Mesendoderm (in vitro differentiated cells): ENCODE data around the gene NPAS3.

Source experiments
- DNase-seq: peaks from one replicate; pipeline ENCODE4 v3.0.0; 2013
- H2AK5ac ChIP-seq: 2 replicates; pipeline ENCODE4 v1.6.1; 2013; ENCODE audit warnings: low read length, inconsistent platforms
- H2BK120ac ChIP-seq: 2 replicates; pipeline ENCODE4 v1.6.1; 2013; ENCODE audit warnings: low read depth, mild to moderate bottlenecking, low read length, moderate library complexity, mixed read lengths
- H2BK15ac ChIP-seq: replicated peaks from 2 replicates; pipeline ENCODE4 v1.6.1; 2013; ENCODE audit warnings: low read depth, mild to moderate bottlenecking, moderate library complexity
- H2BK5ac ChIP-seq: 2 replicates; pipeline ENCODE4 v1.6.1; 2013; ENCODE audit warnings: low read length, inconsistent platforms
- H3K18ac ChIP-seq: 2 replicates; pipeline ENCODE4 v1.6.1; 2013; ENCODE audit warnings: mild to moderate bottlenecking, low read length, mixed read lengths
- H3K23ac ChIP-seq: one replicate; pipeline ENCODE4 v1.6.1; 2013; ENCODE audit warnings: low read length
- H3K27ac ChIP-seq: 2 replicates; pipeline ENCODE4 v1.5.1; 2013; ENCODE audit warnings: low read depth, mild to moderate bottlenecking, inconsistent platforms, low read length, moderate library complexity
- H3K27me3 ChIP-seq: 2 replicates; pipeline ENCODE4 v1.6.1; 2013; ENCODE audit warnings: low read length, control low read depth, mild to moderate bottlenecking, inconsistent platforms; ENCODE audit not compliant: insufficient read depth, poor library complexity
- H3K36me3 ChIP-seq: 2 replicates; pipeline ENCODE4 v1.6.1; 2013; ENCODE audit warnings: low read length, inconsistent platforms; ENCODE audit not compliant: control insufficient read depth, insufficient read depth
- H3K4ac ChIP-seq: one replicate; pipeline ENCODE4 v1.6.1; 2013; ENCODE audit warnings: low read depth, mild to moderate bottlenecking, low read length, moderate library complexity
- H3K4me1 ChIP-seq: 2 replicates; pipeline ENCODE4 v1.6.1; 2013; ENCODE audit warnings: low read depth, low read length, inconsistent platforms; ENCODE audit not compliant: control insufficient read depth
- H3K4me2 ChIP-seq: 2 replicates; pipeline ENCODE4 v1.6.1; 2013; ENCODE audit warnings: low read length
- H3K4me3 ChIP-seq: 2 replicates; pipeline ENCODE4 v1.5.1; 2013; ENCODE audit warnings: mild to moderate bottlenecking, low read length
- H3K56ac ChIP-seq: one replicate; pipeline ENCODE4 v1.6.1; 2013; ENCODE audit warnings: low read length
- H3K79me1 ChIP-seq: 2 replicates; pipeline ENCODE4 v1.6.1; 2013; ENCODE audit warnings: low read length, inconsistent platforms
- H3K79me2 ChIP-seq: 2 replicates; pipeline ENCODE4 v1.6.1; 2013; ENCODE audit warnings: mild to moderate bottlenecking, low read length; ENCODE audit not compliant: control insufficient read depth, insufficient read depth
- H3K9ac ChIP-seq: 2 replicates; pipeline ENCODE4 v1.6.1; 2013; ENCODE audit warnings: low read length, inconsistent platforms
- H4K5ac ChIP-seq: one replicate; pipeline ENCODE4 v1.6.1; 2013; ENCODE audit warnings: low read length
- H4K8ac ChIP-seq: one replicate; pipeline ENCODE4 v1.6.1; 2013; ENCODE audit warnings: low read depth, mild to moderate bottlenecking, control low read depth, low read length, moderate library complexity
- WGBS: extraction: QIAGEN DNeasy Blood & Tissue Kit; methylation state at CpG from one replicate; pipeline ENCODE4 v1.1.7; 2013; ENCODE audit warnings: low lambda C conversion rate, missing lambda C conversion rate; ENCODE audit not compliant: insufficient coverage; ENCODE audit errors: extremely low coverage; 5-methylcytosine and 5-hydroxymethylcytosine counted together

Gene NPAS3

GRCh38 chr14:33165144-33165925 lies 226.7 kb downstream of the NPAS3 start:
- H3K18ac ChIP-seq, result peak overlapping the region; percentile 19
- peaks cover 7% of the 10 kb centered on the region for H3K4me1 ChIP-seq
- H3K23ac ChIP-seq, result no peak overlapping the region
- no peak overlapping the region for H2AK5ac ChIP-seq
- H2BK120ac ChIP-seq, result no peak overlapping the region
- no peak overlapping the region for H4K8ac ChIP-seq
- no peak overlapping the region for H3K4me3 ChIP-seq
- H2BK15ac ChIP-seq, result no peak overlapping the region
- no peak overlapping the region for H3K27ac ChIP-seq
- peak; percentile 68 for DNase-seq
- no peaks in the 10 kb centered on the region for H3K79me2 ChIP-seq
- no peaks in the 10 kb centered on the region for H3K36me3 ChIP-seq
- no peaks in the 10 kb centered on the region for H3K79me1 ChIP-seq
- H3K56ac ChIP-seq, result no peak overlapping the region
- H3K9ac ChIP-seq, result no peak overlapping the region
- no CpG with 5 or more reads among the region's 8 CpGs for WGBS
- H2BK5ac ChIP-seq, result no peak overlapping the region
- no peaks in the 10 kb centered on the region for H3K27me3 ChIP-seq
- H4K5ac ChIP-seq, result no peak overlapping the region
- no peak overlapping the region for H3K4ac ChIP-seq
- no peak overlapping the region for H3K4me2 ChIP-seq

- no peak overlapping the region for H2BK5ac ChIP-seq
- no peak for DNase-seq
- H3K4me3 ChIP-seq, result no peak overlapping the region
- no peak overlapping the region for H3K9ac ChIP-seq
- no peak overlapping the region for H4K5ac ChIP-seq
- H2AK5ac ChIP-seq, result no peak overlapping the region
- peaks cover 7% of the 10 kb centered on the region for H3K4me1 ChIP-seq
- peak overlapping the region; percentile 19 for H3K18ac ChIP-seq
- H3K79me1 ChIP-seq, result no peaks in the 10 kb centered on the region
- no peak overlapping the region for H2BK15ac ChIP-seq
- H2BK120ac ChIP-seq, result no peak overlapping the region
- no peaks in the 10 kb centered on the region for H3K27me3 ChIP-seq
- no peak overlapping the region for H3K56ac ChIP-seq
- H3K4ac ChIP-seq, result no peak overlapping the region
- no peak overlapping the region for H3K27ac ChIP-seq
- H3K79me2 ChIP-seq, result no peaks in the 10 kb centered on the region
- H3K4me2 ChIP-seq, result no peak overlapping the region
- no peaks in the 10 kb centered on the region for H3K36me3 ChIP-seq
- WGBS, result no CpG with 5 or more reads among the region's 5 CpGs
- no peak overlapping the region for H3K23ac ChIP-seq
- H4K8ac ChIP-seq, result no peak overlapping the region
These were observed 227.2 kb downstream of the NPAS3 start for GRCh38 chr14:33165926-33166289.

DNA sequence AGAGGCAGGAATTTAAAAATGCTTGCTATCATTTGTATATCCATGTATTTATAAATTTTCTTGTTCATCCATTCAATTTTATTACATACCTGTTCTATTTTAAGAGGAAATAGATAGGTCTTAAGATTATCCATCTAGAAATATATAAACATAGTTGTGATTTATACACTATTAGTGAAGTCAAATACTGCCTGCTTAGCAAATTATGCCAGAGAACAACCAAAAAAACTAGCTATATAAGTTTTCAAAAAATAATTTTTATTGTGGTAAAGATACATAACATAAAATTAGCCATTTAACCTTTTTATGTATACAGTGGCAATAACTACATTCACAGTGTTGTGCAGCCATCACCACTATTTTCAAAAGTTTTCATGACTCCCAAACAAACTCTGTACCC lies 237.3 kb downstream of the NPAS3 start:
- no peaks in the 10 kb centered on the region for H3K79me2 ChIP-seq
- H4K8ac ChIP-seq, result no peak overlapping the region
- H3K27ac ChIP-seq, result no peak overlapping the region
- H2BK5ac ChIP-seq, result no peak overlapping the region
- no peak overlapping the region for H3K4me3 ChIP-seq
- H3K4ac ChIP-seq, result no peak overlapping the region
- H4K5ac ChIP-seq, result no peak overlapping the region
- H2BK120ac ChIP-seq, result no peak overlapping the region
- H3K27me3 ChIP-seq, result no peaks in the 10 kb centered on the region
- no peak overlapping the region for H2BK15ac ChIP-seq
- no peak overlapping the region for H3K9ac ChIP-seq
- H3K18ac ChIP-seq, result no peak overlapping the region
- H2AK5ac ChIP-seq, result no peak overlapping the region
- H3K79me1 ChIP-seq, result no peaks in the 10 kb centered on the region
- H3K36me3 ChIP-seq, result no peaks in the 10 kb centered on the region
- no peak overlapping the region for H3K4me2 ChIP-seq
- no peak overlapping the region for H3K23ac ChIP-seq
- H3K4me1 ChIP-seq, result no peaks in the 10 kb centered on the region
- no peak for DNase-seq
- H3K56ac ChIP-seq, result no peak overlapping the region

DNA sequence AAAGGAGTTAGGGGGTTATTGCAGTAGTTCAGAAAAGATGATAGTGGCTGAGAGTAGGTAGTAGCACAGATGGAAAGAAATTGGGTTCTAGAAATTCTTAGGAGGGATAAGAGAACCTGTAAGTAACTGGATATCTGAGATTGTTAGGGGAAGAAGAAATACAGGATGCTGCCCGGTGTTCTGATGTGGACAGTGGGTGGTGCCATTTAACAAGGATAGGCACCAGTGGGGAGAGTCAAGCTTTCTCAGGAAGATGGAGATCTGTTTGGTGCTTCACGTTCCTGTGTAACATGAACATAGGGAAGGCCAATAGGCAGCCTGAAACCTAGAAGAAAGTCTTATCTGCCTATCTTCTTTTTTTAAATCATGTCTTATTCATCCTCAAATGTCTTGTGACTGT lies 245.9 kb downstream of the NPAS3 start:
- no peak overlapping the region for H3K56ac ChIP-seq
- no peak overlapping the region for H3K9ac ChIP-seq
- H3K36me3 ChIP-seq, result no peaks in the 10 kb centered on the region
- no peak overlapping the region for H3K4ac ChIP-seq
- H2BK120ac ChIP-seq, result no peak overlapping the region
- no peak overlapping the region for H4K8ac ChIP-seq
- H3K4me3 ChIP-seq, result no peak overlapping the region
- no peaks in the 10 kb centered on the region for H3K27me3 ChIP-seq
- no peak overlapping the region for H2BK15ac ChIP-seq
- no CpG with 5 or more reads among the region's 2 CpGs for WGBS
- no peaks in the 10 kb centered on the region for H3K4me1 ChIP-seq
- peak; percentile 54 for DNase-seq
- no peak overlapping the region for H2BK5ac ChIP-seq
- H3K79me2 ChIP-seq, result no peaks in the 10 kb centered on the region
- no peak overlapping the region for H3K27ac ChIP-seq
- no peak overlapping the region for H3K18ac ChIP-seq
- H4K5ac ChIP-seq, result no peak overlapping the region
- no peak overlapping the region for H2AK5ac ChIP-seq
- H3K4me2 ChIP-seq, result no peak overlapping the region
- no peak overlapping the region for H3K23ac ChIP-seq
- no peaks in the 10 kb centered on the region for H3K79me1 ChIP-seq

- no peak overlapping the region for H3K9ac ChIP-seq
- no peak overlapping the region for H3K27ac ChIP-seq
- no peak overlapping the region for H3K18ac ChIP-seq
- H3K4me2 ChIP-seq, result no peak overlapping the region
- H3K23ac ChIP-seq, result no peak overlapping the region
- H3K36me3 ChIP-seq, result no peaks in the 10 kb centered on the region
- no peaks in the 10 kb centered on the region for H3K79me1 ChIP-seq
- DNase-seq, result no peak
- no peaks in the 10 kb centered on the region for H3K79me2 ChIP-seq
- no peak overlapping the region for H2BK5ac ChIP-seq
- H2AK5ac ChIP-seq, result no peak overlapping the region
- H3K4me1 ChIP-seq, result no peaks in the 10 kb centered on the region
- no peak overlapping the region for H2BK15ac ChIP-seq
- no peak overlapping the region for H2BK120ac ChIP-seq
- no peaks in the 10 kb centered on the region for H3K27me3 ChIP-seq
- H4K8ac ChIP-seq, result no peak overlapping the region
- no peak overlapping the region for H3K56ac ChIP-seq
- no peak overlapping the region for H3K4ac ChIP-seq
- no peak overlapping the region for H4K5ac ChIP-seq
- H3K4me3 ChIP-seq, result no peak overlapping the region
These were observed 248.0 kb downstream of the NPAS3 start for GRCh38 chr14:33186656-33187055.

GRCh38 chr14:33188880-33189279 lies 250.2 kb downstream of the NPAS3 start:
- H2BK15ac ChIP-seq, result no peak overlapping the region
- DNase-seq, result no peak
- H4K8ac ChIP-seq, result no peak overlapping the region
- no peaks in the 10 kb centered on the region for H3K79me1 ChIP-seq
- no peak overlapping the region for H3K9ac ChIP-seq
- no peak overlapping the region for H3K18ac ChIP-seq
- no peak overlapping the region for H3K56ac ChIP-seq
- no peak overlapping the region for H3K23ac ChIP-seq
- H3K4me1 ChIP-seq, result no peaks in the 10 kb centered on the region
- no peaks in the 10 kb centered on the region for H3K79me2 ChIP-seq
- H4K5ac ChIP-seq, result no peak overlapping the region
- H3K4ac ChIP-seq, result no peak overlapping the region
- no CpG with 5 or more reads among the region's 2 CpGs for WGBS
- no peak overlapping the region for H2BK120ac ChIP-seq
- no peaks in the 10 kb centered on the region for H3K27me3 ChIP-seq
- no peak overlapping the region for H3K4me3 ChIP-seq
- no peak overlapping the region for H2AK5ac ChIP-seq
- no peak overlapping the region for H2BK5ac ChIP-seq
- no peaks in the 10 kb centered on the region for H3K36me3 ChIP-seq
- no peak overlapping the region for H3K4me2 ChIP-seq
- H3K27ac ChIP-seq, result no peak overlapping the region
